Measurements from ENCODE around the gene SCFD2.
"Not testable (repeated sequence)": the region's sequence is repeated elsewhere in the genome, so short reads cannot be mapped to it uniquely, and the experiment has no call there.

- not testable (repeated sequence) for TF ChIP-seq CTCF (IDR thresholded peaks at IDR 0.05; ENCODE audit: low read depth, low read length); EZH2phosphoT487 (IDR thresholded peaks at IDR 0.05; ENCODE audit: low read depth)
Measured at GRCh38 chr4:53139256-53139655, 226.6 kb downstream of the SCFD2 start.
